Memory B cell (primary cell): ENCODE data around the gene SYNC.
"Not testable (repeated sequence)": the region's sequence is repeated elsewhere in the genome, so short reads cannot be mapped to it uniquely, and the experiment has no call there.

ENCODE experiments used
- ATAC-seq: fragments of 150-1000 bp; cut with Tn5 transposase; 2 replicates; pipeline ENCODE4 v1.10.0; 2021; ENCODE audit warnings: low read depth, mild to moderate bottlenecking, moderate library complexity
- DNase-seq, 2 donors: peaks; one replicate each; pipeline ENCODE4 v3.0.0; 2022; ENCODE audit warnings: low spot score in 2 of 2
- H3K27ac Mint-ChIP-seq: one replicate; pipeline ENCODE4 v1.8.0; 2022; ENCODE audit warnings: mild to moderate bottlenecking, moderate library complexity, mixed read lengths
- H3K27me3 Mint-ChIP-seq: one replicate; pipeline ENCODE4 v1.8.0; 2022; ENCODE audit warnings: mixed read lengths
- H3K36me3 Mint-ChIP-seq: one replicate; pipeline ENCODE4 v1.8.0; 2022; ENCODE audit warnings: mild to moderate bottlenecking, mixed read lengths
- H3K4me1 Mint-ChIP-seq: one replicate; pipeline ENCODE4 v1.8.0; 2022; ENCODE audit warnings: mixed read lengths
- H3K4me3 Mint-ChIP-seq: one replicate; pipeline ENCODE4 v1.8.0; 2022; ENCODE audit warnings: mild to moderate bottlenecking, moderate library complexity, mixed read lengths
- H3K9me3 Mint-ChIP-seq: one replicate; pipeline ENCODE4 v1.8.0; 2022; ENCODE audit warnings: mixed read lengths

The SYNC gene

GRCh38 chr1:32686387-32686786, 16.2 kb downstream of the SYNC start:
- H3K4me1 Mint-ChIP-seq, result no peaks in the 10 kb centered on the region
- no peak for DNase-seq
- no peak overlapping the region for H3K27ac Mint-ChIP-seq
- no peak for ATAC-seq
- no peak overlapping the region for H3K4me3 Mint-ChIP-seq
- H3K27me3 Mint-ChIP-seq, result no peaks in the 10 kb centered on the region
- peaks cover 14% of the 10 kb centered on the region for H3K36me3 Mint-ChIP-seq
- no peaks in the 10 kb centered on the region for H3K9me3 Mint-ChIP-seq

GRCh38 chr1:32685498-32685897, 17.1 kb downstream of the SYNC start:
- no peak for DNase-seq
- no peak overlapping the region for H3K27ac Mint-ChIP-seq
- H3K36me3 Mint-ChIP-seq, result peaks cover 19% of the 10 kb centered on the region

GRCh38 chr1:32684167-32684811, 18.3 kb downstream of the SYNC start:
- H3K4me3 Mint-ChIP-seq, result no peak overlapping the region
- no peaks in the 10 kb centered on the region for H3K9me3 Mint-ChIP-seq
- no peaks in the 10 kb centered on the region for H3K4me1 Mint-ChIP-seq
- ATAC-seq (no peak), DNase-seq (no peak)
- H3K27ac Mint-ChIP-seq, result no peak overlapping the region
- H3K36me3 Mint-ChIP-seq, result peaks cover 22% of the 10 kb centered on the region
- no peaks in the 10 kb centered on the region for H3K27me3 Mint-ChIP-seq

More at GRCh38 chr1:32685498-32685897, 17.1 kb downstream of the SYNC start:
- ATAC-seq, result no peak
- no peaks in the 10 kb centered on the region for H3K4me1 Mint-ChIP-seq
- H3K4me3 Mint-ChIP-seq, result no peak overlapping the region
- no peaks in the 10 kb centered on the region for H3K27me3 Mint-ChIP-seq
- no peaks in the 10 kb centered on the region for H3K9me3 Mint-ChIP-seq

GRCh38 chr1:32683397-32683796, 19.2 kb downstream of the SYNC start:
- no peak for DNase-seq
- H3K27me3 Mint-ChIP-seq, result no peaks in the 10 kb centered on the region
- no peak overlapping the region for H3K4me3 Mint-ChIP-seq
- no peak overlapping the region for H3K27ac Mint-ChIP-seq
- H3K36me3 Mint-ChIP-seq, result peaks cover 22% of the 10 kb centered on the region
- no peaks in the 10 kb centered on the region for H3K9me3 Mint-ChIP-seq
- no peaks in the 10 kb centered on the region for H3K4me1 Mint-ChIP-seq
- ATAC-seq, result no peak

DNA sequence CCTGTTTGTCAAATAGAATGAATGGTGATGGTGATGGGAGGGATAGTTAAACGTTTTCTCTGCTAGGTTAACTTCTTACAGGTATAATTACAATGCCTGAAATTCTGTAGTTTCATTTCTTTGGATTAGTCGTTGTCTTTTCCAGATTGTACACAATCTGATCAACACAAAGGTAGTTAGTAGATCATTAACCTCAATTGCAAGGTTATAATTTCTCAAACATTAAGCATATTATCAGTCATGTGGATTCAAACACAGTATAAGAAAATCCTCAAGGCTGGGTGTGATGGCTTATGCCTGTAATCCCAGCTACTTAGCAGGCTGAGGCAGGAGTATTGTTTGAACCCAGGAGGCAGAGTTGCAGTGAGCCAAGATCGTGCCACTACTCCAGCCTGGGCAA, 20.6 kb downstream of the SYNC start:
- no peak for DNase-seq
- peaks cover 27% of the 10 kb centered on the region for H3K36me3 Mint-ChIP-seq
- no peaks in the 10 kb centered on the region for H3K9me3 Mint-ChIP-seq
- no peak overlapping the region for H3K4me3 Mint-ChIP-seq
- no peaks in the 10 kb centered on the region for H3K27me3 Mint-ChIP-seq
- ATAC-seq, result no peak
- H3K27ac Mint-ChIP-seq, result no peak overlapping the region
- H3K4me1 Mint-ChIP-seq, result no peaks in the 10 kb centered on the region

- H3K36me3 Mint-ChIP-seq, result peaks cover 27% of the 10 kb centered on the region
These were observed 21.1 kb downstream of the SYNC start for GRCh38 chr1:32681509-32681908.

DNA sequence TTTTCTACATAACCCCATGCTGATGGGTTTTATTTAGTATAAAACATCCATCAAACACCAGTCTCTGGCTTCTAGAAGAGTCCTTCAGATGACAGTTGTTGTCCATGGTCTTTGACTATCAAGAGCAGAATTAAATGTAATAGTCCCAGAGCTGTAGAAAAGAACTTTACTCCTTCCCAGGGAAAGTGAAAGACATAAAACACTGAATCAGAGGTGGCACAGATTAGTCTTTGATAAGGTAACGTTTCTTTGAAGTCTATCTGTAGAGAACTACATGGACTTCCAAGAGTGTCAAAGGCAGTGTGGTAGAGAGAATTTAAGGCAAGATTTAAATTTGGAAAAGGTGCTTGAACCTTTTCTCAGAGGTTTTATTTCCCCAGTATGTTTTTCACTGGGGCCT, 21.9 kb downstream of the SYNC start:
- Mint-ChIP-seq H3K27ac (peak overlapping the region; percentile 82), H3K9me3 (no peaks in the 10 kb centered on the region), H3K36me3 (peaks cover 25% of the 10 kb centered on the region), H3K27me3 (no peaks in the 10 kb centered on the region), H3K4me1 (no peaks in the 10 kb centered on the region), H3K4me3 (no peak overlapping the region)
- no peak for DNase-seq
- no peak for ATAC-seq

More at GRCh38 chr1:32681509-32681908, 21.1 kb downstream of the SYNC start:
- Mint-ChIP-seq H3K4me1 (no peaks in the 10 kb centered on the region), H3K27me3 (no peaks in the 10 kb centered on the region), H3K4me3 (no peak overlapping the region), H3K9me3 (no peaks in the 10 kb centered on the region), H3K27ac (no peak overlapping the region)
- DNase-seq (no peak), ATAC-seq (no peak)

DNA sequence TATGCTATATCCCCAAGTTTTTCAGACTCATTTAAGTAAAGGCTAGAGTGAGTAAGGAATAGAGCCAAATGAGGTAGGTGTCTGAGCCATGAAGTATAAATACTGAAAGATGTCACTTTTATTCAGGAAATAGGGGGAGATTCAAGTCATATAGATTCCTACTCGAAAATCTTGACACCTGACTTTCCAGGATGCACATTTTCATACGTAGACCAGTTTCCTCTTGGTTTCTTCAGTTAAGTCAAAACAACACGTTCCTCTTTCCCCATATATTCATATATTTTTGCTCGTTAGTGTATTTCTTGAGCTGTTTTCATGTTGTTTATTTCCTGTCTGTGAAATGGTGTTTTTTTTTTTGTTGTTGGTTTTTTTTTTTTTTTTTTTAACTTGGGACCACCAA, 22.6 kb downstream of the SYNC start:
- peaks cover 25% of the 10 kb centered on the region for H3K36me3 Mint-ChIP-seq
- H3K27me3 Mint-ChIP-seq, H3K9me3 Mint-ChIP-seq, H3K27ac Mint-ChIP-seq, ATAC-seq, H3K4me3 Mint-ChIP-seq, H3K4me1 Mint-ChIP-seq, DNase-seq: not testable (repeated sequence)

DNA sequence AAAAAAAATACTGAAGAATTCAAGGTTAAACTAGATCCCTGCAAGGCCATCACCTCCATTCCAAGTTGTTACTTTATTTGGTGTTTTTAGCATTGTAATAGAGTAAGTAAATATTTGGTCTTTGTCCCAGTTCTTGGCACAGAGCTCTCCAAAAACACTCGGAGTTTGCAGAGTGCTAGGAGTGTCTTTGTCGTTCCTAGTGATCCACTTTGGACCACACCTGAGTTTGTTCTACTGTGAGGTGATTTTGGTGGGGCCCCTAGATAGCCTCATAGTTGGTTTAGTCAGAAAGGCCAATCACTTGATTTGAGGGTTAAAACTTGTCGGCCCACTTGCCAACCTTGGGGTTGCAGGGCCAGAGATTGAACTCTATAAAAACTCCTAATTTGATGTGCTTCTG, 25.6 kb downstream of the SYNC start:
- peaks cover 35% of the 10 kb centered on the region for H3K36me3 Mint-ChIP-seq
- DNase-seq, result no peak
- no peak overlapping the region for H3K27ac Mint-ChIP-seq
- no peak for ATAC-seq
- no peaks in the 10 kb centered on the region for H3K27me3 Mint-ChIP-seq
- H3K4me3 Mint-ChIP-seq, result no peak overlapping the region
- H3K4me1 Mint-ChIP-seq, result no peaks in the 10 kb centered on the region
- no peaks in the 10 kb centered on the region for H3K9me3 Mint-ChIP-seq

DNA sequence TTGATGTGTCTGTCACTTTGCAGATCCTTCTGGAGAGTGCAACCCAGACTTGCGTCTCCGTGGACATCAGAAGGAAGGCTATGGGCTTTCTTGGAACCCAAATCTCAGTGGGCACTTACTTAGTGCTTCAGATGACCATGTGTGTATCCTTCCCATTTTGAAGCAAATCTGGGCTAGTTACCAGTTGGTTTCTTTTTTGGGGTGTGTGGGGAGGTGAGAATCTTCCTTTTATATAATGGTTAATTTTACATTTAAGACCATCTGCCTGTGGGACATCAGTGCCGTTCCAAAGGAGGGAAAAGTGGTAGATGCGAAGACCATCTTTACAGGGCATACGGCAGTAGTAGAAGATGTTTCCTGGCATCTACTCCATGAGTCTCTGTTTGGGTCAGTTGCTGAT, 33.9 kb downstream of the SYNC start:
- not testable (repeated sequence) for H3K27ac Mint-ChIP-seq, H3K4me1 Mint-ChIP-seq, H3K27me3 Mint-ChIP-seq, H3K9me3 Mint-ChIP-seq, DNase-seq, ATAC-seq, H3K4me3 Mint-ChIP-seq
- H3K36me3 Mint-ChIP-seq, result peaks cover 36% of the 10 kb centered on the region

DNA sequence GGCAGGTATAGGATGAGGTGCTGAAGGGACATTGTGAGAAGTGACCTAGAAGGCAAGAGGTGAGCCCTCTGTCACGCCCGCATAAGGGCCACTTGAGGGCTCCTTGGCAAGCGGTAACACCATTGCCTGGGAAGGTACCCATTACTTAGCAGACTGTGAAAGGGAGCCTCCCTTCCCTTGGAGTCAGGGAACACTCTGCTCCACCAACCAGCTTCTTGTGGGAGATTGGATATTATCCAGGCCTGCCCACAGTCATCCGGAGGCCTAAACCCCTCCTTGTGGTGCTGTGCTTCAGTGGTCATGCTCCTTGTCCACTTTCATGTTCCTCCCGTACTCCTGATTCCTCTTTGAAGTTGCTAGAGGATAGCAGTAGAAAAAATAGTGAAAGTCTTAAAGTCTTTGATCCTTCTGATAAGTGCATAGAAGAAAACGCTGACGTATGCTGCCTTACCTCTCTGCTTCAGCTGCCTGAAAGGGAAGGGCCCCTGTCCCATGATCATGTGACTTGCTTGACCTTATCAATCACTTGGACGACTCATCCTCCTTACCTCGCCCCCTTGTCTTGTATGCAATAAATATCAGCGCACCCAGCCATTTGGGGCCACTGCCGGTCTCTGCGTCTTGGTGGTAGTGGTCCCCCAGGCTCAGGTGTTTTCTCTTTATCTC, 35.5 kb downstream of the SYNC start:
- H3K9me3 Mint-ChIP-seq, result no peaks in the 10 kb centered on the region
- ATAC-seq (no peak), DNase-seq (no peak)
- no peaks in the 10 kb centered on the region for H3K27me3 Mint-ChIP-seq
- no peak overlapping the region for H3K27ac Mint-ChIP-seq
- no peak overlapping the region for H3K4me3 Mint-ChIP-seq
- H3K4me1 Mint-ChIP-seq, result no peaks in the 10 kb centered on the region
- H3K36me3 Mint-ChIP-seq, result peaks cover 24% of the 10 kb centered on the region

GRCh38 chr1:32665915-32666314, 36.7 kb downstream of the SYNC start:
- DNase-seq (no peak), ATAC-seq (no peak)
- Mint-ChIP-seq H3K4me3 (no peak overlapping the region), H3K9me3 (no peaks in the 10 kb centered on the region), H3K4me1 (peaks cover 4% of the 10 kb centered on the region), H3K27ac (no peak overlapping the region), H3K27me3 (no peaks in the 10 kb centered on the region), H3K36me3 (peaks cover 22% of the 10 kb centered on the region)

- DNase-seq, result no peak
- Mint-ChIP-seq H3K27ac (no peak overlapping the region), H3K36me3 (peaks cover 42% of the 10 kb centered on the region), H3K9me3 (no peaks in the 10 kb centered on the region), H3K4me3 (no peak overlapping the region), H3K27me3 (no peaks in the 10 kb centered on the region), H3K4me1 (peaks cover 22% of the 10 kb centered on the region)
- no peak for ATAC-seq
These were observed 43.0 kb downstream of the SYNC start for GRCh38 chr1:32659581-32659980.

- Mint-ChIP-seq H3K9me3 (no peaks in the 10 kb centered on the region), H3K4me1 (peaks cover 29% of the 10 kb centered on the region), H3K27me3 (no peaks in the 10 kb centered on the region), H3K4me3 (peak overlapping the region; percentile 96), H3K27ac (peak overlapping the region; percentile 97), H3K36me3 (peaks cover 21% of the 10 kb centered on the region)
- DNase-seq (no peak), ATAC-seq (no peak)
These were observed 50.2 kb downstream of the SYNC start for GRCh38 chr1:32652244-32652962.
